Bronchial epithelial cell (primary cell): ENCODE data around the gene MAP7D1. TPM values are rescaled to one million over a fixed set of nuclear protein-coding genes. Genes with fewer than 3 reads are reported as not detected.

Experiments used
- DNase-seq: peaks from one replicate; pipeline ENCODE4 v3.0.0-alpha.2; 2010; ENCODE audit warnings: low read depth
- FAIRE-seq: peaks from 2 replicates; lab custom pipeline; 2011; peaks lifted over from hg19 to GRCh38; lab: Jason Lieb, UNC
- H3K27me3 ChIP-seq: 2 replicates; pipeline ENCODE4 v1.5.1; 2011; ENCODE audit warnings: low read length; ENCODE audit not compliant: control insufficient read depth, insufficient read depth
- H3K36me3 ChIP-seq: 2 replicates; pipeline ENCODE4 v1.5.1; 2011; ENCODE audit warnings: low read length; ENCODE audit not compliant: control insufficient read depth, insufficient read depth
- H3K4me3 ChIP-seq: 2 replicates; pipeline ENCODE4 v1.5.1; 2011; ENCODE audit warnings: mild to moderate bottlenecking, low read depth, low read length, control low read depth
- total RNA-seq: library from RNA; depleted of rRNA; stranded (reverse); fragments of >200 nt; gene quantifications from 2 replicates; pipeline ENCODE4 v1.2.1, GENCODE V29; 2014
- TF ChIP-seq, protein P1 (sequence below): IDR thresholded peaks from 2 replicates; pipeline ENCODE4 v1.5.1; 2011; ENCODE audit warnings: mild to moderate bottlenecking, moderate library complexity, low read length, control low read depth, inconsistent platforms; ENCODE audit not compliant: insufficient read depth, severe bottlenecking

MAP7D1 gene
- total RNA-seq, 1 donor from 2014 or later: 54.5 TPM

DNA sequence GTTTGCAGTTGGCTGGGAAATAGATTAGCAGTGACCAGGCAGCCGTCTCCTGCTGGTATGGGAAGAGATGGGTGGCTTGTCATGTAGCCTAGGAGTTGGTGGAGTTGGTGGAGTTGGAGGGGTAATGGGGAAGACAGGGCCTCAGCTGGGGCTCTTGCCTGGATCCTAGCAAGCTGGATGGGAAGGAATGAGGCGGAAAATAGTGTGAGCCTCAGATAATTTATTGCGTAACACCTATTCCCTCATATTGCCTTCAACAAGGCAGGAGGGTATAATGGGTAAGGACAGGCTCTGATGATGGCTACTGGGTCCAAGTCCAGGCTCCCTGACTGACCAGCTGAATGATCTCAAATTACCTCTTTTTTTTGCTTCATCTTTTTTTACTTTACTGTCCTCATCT is 12.6 kb downstream of the MAP7D1 start:
- no peak for FAIRE-seq
- TF ChIP-seq, protein P1, sequence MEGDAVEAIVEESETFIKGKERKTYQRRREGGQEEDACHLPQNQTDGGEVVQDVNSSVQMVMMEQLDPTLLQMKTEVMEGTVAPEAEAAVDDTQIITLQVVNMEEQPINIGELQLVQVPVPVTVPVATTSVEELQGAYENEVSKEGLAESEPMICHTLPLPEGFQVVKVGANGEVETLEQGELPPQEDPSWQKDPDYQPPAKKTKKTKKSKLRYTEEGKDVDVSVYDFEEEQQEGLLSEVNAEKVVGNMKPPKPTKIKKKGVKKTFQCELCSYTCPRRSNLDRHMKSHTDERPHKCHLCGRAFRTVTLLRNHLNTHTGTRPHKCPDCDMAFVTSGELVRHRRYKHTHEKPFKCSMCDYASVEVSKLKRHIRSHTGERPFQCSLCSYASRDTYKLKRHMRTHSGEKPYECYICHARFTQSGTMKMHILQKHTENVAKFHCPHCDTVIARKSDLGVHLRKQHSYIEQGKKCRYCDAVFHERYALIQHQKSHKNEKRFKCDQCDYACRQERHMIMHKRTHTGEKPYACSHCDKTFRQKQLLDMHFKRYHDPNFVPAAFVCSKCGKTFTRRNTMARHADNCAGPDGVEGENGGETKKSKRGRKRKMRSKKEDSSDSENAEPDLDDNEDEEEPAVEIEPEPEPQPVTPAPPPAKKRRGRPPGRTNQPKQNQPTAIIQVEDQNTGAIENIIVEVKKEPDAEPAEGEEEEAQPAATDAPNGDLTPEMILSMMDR: no peak
- peaks cover 22% of the 10 kb centered on the region for H3K36me3 ChIP-seq

DNA sequence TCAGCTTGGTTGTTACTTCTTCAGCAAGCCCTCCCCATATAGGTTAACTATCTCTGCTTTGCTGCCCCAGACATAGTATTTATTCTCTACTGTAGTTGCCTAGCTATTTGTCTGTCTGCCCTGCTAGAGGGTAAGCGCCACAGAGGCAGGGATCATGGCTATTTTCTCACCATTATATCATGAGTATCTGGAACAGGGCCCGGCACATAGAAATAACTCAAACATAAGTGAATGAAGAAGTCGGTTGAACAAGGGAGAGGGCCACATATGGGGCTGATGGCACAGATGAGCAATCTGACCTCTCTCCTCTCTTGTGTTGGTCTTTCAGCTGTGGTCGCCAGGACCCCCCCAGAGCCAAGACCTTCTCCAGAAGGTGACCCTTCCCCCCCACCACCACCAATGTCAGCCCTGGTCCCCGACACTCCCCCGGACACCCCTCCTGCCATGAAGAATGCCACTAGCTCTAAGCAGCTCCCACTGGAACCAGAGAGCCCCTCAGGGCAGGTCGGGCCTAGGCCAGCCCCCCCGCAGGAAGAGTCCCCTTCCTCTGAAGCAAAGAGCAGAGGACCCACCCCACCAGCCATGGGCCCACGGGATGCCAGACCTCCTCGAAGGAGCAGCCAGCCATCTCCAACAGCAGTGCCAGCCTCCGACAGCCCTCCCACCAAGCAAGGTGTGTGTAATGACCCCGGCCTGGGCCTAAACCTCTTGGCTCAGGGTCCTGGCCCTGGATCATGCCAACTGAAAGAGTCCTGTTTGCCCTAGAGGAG is 14.9 kb downstream of the MAP7D1 start:
- Histone ChIP-seq H3K4me3 (no peak overlapping the region), H3K27me3 (no peaks in the 10 kb centered on the region), H3K36me3 (peaks cover 41% of the 10 kb centered on the region)
- DNase-seq: no peak
- FAIRE-seq: no peak
- TF ChIP-seq, protein P1: no peak

More for the DNA sequence above, 12.6 kb downstream of the MAP7D1 start:
- DNase-seq: no peak
- Histone ChIP-seq H3K4me3 (no peak overlapping the region), H3K27me3 (no peaks in the 10 kb centered on the region)

DNA sequence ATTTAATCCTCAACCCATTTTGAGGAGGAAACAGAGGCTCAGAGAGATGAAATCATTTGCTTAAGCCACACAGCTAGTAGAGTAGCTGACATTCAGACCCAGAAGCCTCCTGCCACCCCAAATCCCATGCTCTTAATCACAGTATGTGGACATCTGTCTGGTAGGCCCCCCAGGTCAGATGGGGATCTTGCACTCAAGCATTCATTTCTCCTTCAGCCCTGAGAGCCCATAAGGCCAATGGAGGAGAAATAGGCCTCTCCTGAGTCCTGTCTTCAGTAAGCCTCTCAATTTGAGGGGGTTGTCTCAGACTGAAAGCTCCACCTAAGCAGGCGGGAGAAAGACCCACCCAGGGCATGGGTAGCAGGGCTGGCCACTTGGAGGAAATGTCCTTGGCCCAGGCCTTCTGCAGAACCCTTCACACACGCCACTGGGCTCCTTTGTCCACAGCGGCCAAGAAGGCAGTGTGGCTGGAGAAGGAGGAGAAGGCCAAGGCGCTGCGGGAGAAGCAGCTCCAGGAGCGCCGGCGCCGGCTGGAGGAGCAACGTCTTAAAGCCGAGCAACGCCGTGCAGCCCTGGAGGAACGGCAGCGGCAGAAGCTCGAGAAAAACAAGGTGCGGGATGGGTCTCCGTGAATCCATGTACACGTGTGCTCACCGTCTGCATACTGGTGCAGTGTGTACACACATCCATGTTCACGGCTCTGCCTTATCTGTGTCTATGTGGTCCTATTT is 16.2 kb downstream of the MAP7D1 start:
- FAIRE-seq (no peak), DNase-seq (no peak)
- Histone ChIP-seq H3K36me3 (peaks cover 51% of the 10 kb centered on the region), H3K4me3 (no peak overlapping the region), H3K27me3 (no peaks in the 10 kb centered on the region)
- TF ChIP-seq, protein P1: no peak

DNA sequence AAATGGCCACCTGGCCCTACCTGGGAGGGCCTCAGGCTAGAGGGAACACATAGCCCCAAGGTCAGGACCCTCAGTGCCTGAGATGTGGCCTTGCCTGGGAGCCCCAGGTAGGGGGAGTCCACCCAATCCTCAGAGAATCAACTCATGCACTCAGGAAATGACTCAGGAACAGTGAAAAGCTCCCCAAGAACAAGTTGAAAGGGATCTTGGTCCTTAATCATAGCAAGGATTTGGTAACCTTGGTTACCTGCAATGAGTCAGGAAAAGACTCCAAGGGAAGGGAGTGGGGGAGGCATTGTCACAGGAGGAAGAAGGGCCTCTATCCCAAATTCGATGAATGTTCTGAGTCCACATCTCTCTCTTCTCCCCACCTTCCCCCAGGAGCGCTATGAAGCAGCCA is 17.0 kb downstream of the MAP7D1 start:
- Histone ChIP-seq H3K36me3 (peaks cover 53% of the 10 kb centered on the region), H3K27me3 (no peaks in the 10 kb centered on the region), H3K4me3 (no peak overlapping the region)
- TF ChIP-seq, protein P1: no peak
- FAIRE-seq (no peak), DNase-seq (peak; percentile 98)

DNA sequence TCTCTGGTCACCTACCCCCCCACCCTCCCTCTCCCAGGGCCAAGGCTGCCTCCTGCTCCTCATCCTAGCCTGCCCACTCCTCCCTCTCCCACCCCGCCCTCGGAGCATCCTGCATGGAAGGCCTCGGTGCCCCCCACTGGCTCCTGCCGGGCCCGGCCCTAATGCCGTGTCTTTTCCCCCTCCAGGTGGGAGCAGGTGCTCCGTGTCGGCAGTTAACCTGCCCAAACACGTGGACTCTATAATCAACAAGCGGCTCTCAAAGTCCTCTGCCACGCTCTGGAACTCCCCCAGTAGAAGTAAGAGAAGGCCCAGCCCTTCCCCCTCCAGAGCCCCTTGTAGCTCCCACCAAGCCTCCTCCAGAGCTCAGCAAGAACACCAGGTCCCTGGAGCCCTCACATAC is 18.8 kb downstream of the MAP7D1 start:
- no peak for FAIRE-seq
- TF ChIP-seq, protein P1: no peak
- peaks cover 67% of the 10 kb centered on the region for H3K36me3 ChIP-seq
- no peak for DNase-seq
- no peak overlapping the region for H3K4me3 ChIP-seq
- H3K27me3 ChIP-seq: no peaks in the 10 kb centered on the region
